Uterus (tissue), 2 donors: Measurements from ENCODE around the gene GIT1.

Source experiments
- CTCF ChIP-seq, 4 experiments: fragments of 200-600 bp in 2 of 4; fragments of 450-650 bp in 2 of 4; sonication (generic) in 2 of 4; IDR thresholded peaks; one replicate each; pipeline ENCODE4 v1.5.1; 2016 to 2019; ENCODE audit warnings: antibody characterized with exemption in 4 of 4, mild to moderate bottlenecking in 2 of 4, moderate library complexity in 1 of 4
- POLR2A ChIP-seq, 2 donors: fragments of 450-650 bp; IDR thresholded peaks; one replicate each; pipeline ENCODE4 v1.6.1; 2016; ENCODE audit warnings: antibody characterized with exemption in 2 of 2, mild to moderate bottlenecking in 1 of 2, moderate library complexity in 1 of 2

GRCh38 chr17:29625037-29625750, 35.7 kb upstream of the GIT1 start:
- TF ChIP-seq CTCF (IDR thresholded peaks at IDR 0.05) (no peak), POLR2A (IDR thresholded peaks at IDR 0.05) (no peak)
